GM08714 (cell line): ENCODE data around the gene RIMBP2.

ENCODE experiments used
- H3K4me3 ChIP-seq: fragments of 200-500 bp; sonication (Bioruptor generic); 2 replicates; pipeline ENCODE4 v1.5.1; 2014; ENCODE audit warnings: mild to moderate bottlenecking, low read length, inconsistent platforms
- ZNF274 ChIP-seq: IDR thresholded peaks from 2 replicates; pipeline ENCODE4 v1.6.1; 2012; ENCODE audit warnings: mild to moderate bottlenecking, low read depth, low read length

Gene RIMBP2

DNA sequence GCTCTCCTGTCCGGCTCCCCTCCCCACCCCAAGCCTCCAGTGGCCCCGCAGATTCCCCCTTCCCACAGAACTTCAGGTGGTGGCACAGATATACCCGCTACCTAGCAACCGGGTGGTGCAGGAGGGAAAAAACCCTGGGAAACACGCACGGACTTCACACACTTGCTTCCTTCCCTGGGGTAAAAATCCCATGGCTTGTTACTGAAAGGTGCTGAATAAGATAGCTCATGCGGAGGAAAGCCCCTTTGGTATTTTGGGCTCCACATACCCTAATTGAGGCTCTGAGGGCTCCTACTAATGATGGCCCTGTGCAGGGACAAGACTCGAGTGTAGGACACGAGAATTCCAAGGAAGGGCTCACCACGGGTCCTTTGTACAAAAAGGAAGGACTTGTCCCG is 869 bp upstream of the RIMBP2 start:
- no peak overlapping the region; the same call in 1 of the 2 replicates for H3K4me3 ChIP-seq
- TF ChIP-seq ZNF274: no peak

DNA sequence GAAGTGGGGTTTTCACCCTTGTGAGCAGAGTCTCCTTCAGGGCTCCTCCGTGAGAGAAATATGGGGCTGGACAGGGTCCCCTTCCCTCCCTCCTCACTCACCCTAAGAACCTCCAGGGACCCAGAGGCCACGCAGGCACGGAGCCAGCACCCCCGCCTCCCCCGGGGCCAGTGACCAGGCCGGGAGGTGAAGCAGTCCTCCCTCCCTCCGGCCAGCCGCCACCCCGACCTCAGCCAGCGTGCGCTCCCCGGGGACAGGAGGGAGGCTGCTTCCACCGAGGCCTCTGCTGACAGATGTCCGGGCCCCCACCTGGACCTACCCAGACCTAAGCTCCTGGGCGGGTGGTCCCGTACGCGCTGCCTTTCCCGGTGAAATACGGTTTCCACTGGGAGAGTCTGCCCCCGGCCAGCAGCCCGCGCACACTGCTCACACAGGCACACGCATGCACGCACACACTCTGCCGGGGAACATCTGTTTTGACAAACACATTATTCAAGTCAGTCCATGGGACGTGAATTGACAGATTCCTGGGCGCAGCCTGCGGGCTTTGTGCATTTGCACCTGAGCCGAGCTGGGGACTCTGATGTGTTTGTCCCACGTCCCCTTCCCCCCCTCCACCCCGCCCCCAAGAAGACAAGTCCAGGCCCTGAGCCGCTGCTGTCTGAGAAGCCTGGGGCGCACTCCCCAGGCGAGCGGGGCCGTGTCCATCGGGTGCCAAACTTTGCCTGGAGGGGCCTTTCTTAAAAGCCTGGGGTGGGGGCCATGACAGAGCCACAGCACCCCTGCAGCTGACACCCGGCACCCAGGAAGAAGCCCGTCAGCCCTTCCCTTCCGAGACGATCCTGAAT is 725 bp downstream of the RIMBP2 start:
- H3K4me3 ChIP-seq: peak overlapping the region; percentile 60; the same call in 1 of the 2 replicates
- no peak for TF ChIP-seq ZNF274

DNA sequence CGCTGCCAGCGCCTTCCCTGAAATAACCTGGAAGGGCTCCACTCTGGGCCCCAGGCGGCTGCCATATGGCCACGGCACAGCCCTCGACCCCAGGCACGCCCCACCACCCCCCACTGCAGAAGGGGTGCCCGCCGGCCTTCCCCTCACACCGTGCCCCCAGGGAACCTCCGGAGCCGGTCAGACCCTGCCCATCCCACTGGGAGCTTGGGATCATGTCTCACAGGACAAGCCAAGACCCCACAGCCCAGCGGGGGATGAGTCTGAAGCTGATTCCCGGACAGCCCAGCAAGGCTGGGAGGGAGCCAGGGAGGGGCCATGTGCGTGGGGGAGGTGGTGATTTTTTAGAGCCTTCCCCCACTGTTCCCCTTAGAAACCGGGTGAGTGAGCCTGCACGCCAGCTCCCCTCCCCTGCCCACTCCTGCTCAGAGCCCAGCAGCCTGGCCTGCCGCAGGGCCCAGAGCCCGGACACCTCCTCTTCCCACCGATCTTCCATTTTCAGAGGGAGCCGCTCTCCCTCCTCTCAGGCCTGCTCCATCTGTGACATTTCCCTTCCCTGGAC is 1.4 kb downstream of the RIMBP2 start:
- H3K4me3 ChIP-seq: peak overlapping the region; percentile 60; the same call in 1 of the 2 replicates
- no peak for TF ChIP-seq ZNF274

DNA sequence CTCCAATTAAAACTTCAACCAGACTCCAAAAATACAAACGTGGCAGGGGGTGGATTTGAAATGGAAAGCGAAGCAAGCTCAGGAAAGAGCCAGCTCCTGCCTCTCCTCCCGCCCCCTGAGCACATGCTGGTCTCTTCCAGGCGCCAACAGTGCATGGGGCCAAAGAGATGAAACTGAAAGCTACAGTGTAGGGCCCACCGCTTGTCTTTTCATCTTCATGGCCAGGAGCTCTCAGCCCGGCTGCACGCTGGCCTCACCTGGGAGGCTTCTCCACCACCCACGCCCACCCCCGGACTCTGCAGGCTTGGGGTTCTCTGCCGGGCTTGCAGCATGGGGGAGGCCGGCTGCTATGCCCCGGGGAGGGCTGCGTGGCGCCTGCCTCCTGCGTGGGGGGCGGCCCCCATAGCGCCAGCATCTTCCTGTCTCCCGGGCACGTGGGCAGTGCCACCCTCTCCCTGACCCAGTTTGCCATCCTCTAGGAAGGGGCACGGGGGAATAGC is 2.0 kb downstream of the RIMBP2 start:
- peak overlapping the region; percentile 28; the same call in 1 of the 2 replicates for H3K4me3 ChIP-seq
- TF ChIP-seq ZNF274: no peak

DNA sequence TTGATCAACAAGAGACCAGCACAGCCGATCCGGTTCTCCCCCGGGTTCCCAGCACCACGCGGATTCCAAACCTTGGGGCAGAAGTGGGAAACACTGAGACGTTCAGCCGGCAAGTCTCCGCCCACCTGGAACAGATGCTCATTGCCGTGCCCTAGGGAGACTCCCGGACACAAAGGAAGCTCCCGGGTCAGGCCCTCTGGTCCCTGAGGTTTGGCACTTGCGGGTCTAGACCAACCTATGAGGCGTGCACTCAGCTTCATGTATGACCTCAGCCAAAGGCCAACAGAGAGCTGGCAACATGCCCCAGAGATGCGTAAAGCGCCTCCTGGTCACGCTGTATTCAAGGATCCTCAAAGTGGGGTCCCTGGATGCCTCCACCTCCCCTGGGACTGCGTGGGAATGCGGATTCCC is 2.5 kb downstream of the RIMBP2 start:
- TF ChIP-seq ZNF274: no peak
- H3K4me3 ChIP-seq: peak overlapping the region; percentile 28; the same call in 1 of the 2 replicates

DNA sequence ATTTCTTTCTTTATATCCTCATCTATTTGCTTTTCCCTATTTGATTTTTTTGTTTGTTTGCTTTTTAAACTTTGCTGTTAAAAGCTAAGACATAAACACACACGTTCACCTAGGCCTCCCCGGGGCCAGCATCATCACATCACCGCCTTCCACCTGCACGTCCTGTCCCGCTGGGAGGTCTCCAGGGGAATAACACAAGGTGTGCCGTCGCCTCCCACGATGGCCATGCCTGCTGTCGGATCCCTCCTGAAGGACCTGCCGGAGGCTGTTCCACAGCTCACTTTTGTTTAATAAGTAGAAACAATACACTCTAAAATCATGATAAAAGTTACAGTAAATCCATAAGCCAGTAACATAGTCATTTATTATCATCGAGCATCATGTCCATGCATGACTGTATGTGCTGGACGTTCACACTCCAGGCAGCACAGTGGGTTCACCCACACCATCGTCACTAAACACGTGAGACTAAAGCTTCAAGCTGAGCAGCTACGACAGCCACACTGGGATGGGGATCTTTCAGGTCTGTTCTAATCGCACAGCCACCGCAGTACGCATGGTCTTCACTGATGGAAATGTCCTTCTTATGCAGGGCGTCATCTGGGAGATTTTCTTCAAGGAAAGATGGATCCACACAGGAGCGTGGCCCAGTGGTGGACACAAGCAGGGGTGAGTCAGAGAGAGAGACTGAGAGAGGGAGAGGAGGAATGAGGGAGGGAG is 3.6 kb downstream of the RIMBP2 start:
- H3K4me3 ChIP-seq: no peak overlapping the region
- TF ChIP-seq ZNF274: no peak

DNA sequence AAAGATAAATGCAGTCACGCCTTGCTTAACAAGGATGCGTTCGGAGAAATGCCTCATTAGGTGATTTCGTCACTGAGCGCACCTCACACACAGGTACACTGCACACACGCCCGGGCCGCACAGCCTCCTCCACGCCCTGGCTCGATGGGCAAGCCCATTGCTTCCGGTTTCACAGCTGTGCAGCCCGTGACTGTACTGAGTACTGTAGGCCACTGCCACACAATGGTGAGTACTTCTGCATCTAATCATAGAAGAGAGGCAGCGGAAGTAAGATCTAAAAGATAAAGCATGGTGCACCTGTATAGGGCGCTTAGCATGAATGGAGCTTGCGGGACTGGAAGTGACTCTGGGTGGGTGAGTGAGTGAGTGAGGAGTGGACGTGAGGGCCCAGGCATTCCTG is 4.3 kb downstream of the RIMBP2 start:
- H3K4me3 ChIP-seq: no peak overlapping the region
- TF ChIP-seq ZNF274: no peak

DNA sequence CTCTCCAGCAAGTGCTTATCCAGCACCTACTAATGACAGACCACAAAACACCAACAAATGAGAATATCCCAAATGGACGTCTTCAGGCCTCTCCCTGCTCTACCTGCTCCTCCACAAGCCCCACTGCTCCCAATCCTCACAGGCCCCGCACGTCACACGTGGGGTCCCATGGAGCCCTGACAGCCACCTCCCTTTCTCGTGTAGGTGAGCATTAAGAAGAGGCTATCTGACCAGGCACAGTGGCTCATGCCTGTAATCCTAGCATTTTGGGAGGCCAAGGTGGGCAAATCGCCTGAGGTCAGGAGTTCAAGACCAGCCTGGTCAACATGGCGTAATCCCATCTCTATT is 5.4 kb downstream of the RIMBP2 start:
- H3K4me3 ChIP-seq: no peak overlapping the region
- TF ChIP-seq ZNF274: no peak

DNA sequence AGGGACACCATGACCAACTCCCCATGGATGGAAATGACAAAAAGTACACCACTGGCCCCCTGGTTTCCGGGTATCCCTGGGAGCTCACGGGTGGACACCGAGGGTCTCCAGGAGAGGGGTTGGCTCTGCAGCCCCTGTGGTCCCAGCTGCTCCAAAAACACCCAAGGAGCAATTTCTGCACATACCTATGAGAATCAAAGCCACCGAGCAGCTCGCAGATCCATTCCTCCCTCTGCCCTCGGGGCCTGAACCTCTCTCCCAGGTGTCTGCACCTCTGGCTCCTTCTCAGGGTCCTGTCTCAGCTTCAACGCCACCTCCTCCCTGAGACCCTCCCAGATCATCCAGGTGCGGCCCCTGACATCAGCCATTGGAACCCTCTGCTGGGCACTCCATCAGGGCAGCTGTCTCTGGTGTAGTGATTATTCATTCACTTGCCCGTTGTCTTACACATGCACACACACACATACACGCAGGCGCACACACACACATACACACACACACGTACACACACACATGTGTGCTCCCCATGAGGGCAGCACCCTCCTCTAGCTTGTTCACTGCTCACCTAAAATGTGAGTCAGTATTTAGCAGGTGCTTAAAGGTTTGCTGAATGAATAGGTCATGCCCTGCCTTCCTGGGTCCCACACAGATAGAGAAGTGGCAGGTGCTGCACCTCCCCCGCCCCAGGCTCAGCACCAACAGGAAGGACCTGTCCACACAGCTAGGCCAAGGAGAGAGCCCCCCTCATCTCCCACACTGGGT is 5.9 kb downstream of the RIMBP2 start:
- TF ChIP-seq ZNF274: no peak

DNA sequence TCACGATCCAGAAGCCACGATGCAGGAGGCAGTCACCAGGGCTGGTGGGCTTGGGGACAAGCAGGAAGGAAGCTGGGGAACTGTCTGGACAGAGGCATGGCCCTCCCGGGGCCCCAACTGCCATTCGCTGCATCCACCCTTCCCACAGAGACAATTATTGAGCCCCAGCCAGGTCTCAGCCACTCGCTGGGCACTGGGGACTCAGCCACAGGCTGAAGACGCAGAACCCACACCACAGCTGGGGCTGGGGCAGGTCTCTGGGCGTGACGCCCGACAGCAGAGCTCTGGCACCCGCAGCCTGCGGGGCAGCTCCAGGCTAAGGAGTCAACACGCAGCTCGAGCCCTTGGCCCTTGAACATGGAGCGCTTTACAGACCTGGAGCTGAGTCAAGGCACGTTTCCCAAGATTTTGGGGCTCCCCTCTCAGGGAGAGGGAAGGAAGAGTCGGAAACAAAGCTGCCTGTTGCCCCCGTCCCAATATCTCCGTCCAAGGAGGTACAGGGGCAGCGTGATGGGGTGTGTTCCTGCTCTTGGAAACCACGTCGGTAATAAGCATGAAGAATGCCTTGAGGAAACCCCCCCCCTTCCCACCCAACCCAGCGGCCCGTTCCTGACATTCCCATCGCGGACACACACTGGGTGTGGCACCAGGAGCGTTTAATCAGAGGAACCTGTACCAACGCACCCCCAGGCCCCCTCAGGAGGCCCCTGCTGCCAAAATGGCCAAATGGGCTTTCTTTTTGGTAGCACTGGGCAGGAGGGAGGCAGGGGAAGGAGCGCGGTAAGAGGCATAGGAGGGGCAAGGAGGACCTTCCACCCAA is 6.7 kb downstream of the RIMBP2 start:
- no peak for TF ChIP-seq ZNF274
- no peak overlapping the region for H3K4me3 ChIP-seq

More for the DNA sequence above, 5.9 kb downstream of the RIMBP2 start:
- H3K4me3 ChIP-seq: no peak overlapping the region

DNA sequence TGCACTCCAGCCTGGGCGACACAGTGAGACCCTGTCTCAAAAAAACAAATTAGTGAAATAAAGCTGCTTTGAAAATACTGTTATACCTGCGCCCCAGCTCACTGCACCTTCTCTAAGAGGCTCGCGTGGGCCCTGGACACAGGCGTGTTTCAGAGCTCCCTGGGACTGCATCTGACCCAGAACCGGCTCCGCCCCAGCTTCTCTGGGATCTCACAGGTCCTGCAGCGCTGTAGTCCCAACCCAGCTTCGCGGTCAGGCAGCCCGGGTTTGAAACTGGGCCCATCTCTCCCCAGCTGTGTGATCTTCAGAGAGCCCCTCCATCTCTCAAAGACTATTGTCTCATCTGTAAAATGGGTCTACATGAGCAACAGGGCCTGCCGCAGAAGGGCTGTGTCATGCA is 7.5 kb downstream of the RIMBP2 start:
- no peak for TF ChIP-seq ZNF274
- no peak overlapping the region for H3K4me3 ChIP-seq

DNA sequence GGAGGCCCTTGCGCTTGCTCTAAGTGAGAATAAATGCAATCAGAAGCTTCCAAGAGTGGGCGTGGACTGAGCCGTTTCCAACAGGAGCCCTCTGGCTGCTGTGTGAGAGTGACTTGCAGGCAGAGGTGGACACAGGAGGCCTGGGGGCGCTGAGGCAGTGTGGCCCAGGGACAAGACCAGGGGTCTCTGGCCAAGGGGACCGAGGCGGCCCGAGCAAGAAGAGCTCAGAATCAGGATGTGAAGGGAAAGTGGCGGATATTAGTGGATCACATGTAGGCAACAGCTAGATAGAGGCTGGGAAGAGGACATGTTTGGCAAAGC is 8.6 kb downstream of the RIMBP2 start:
- TF ChIP-seq ZNF274: no peak
- H3K4me3 ChIP-seq: no peak overlapping the region

DNA sequence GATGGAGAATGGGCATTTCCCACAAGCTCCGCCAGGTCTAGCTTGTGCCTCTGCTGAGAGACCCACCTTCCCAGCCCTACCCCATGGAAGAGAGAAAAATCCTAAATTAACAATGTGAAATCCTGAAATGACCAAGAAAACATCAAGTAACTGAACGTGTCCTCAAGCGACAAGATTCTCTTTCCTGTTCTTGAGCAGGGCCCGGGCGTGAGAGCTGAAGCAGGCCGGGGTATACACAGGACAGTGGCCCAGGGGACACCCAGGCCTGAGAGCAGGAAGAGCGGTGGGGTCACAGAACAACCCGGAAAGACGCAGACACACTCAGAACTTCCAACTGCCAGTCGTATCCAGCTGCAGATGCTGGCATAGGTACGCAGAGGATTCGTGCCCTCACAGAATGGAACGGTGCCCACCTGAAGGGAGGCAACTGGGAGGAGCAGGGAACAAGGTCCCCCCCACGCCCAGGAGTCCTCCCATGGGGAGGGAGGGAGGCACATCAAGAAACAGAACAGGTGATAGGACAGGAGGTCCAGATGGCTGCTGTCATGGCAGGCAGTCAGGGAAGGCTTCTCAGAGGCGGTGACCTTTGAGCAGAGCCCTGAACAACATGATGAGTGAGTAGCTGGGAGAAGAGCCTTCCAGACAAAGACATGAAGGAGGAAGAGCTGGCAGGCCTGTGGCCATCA is 9.1 kb downstream of the RIMBP2 start:
- no peak for TF ChIP-seq ZNF274
- H3K4me3 ChIP-seq: no peak overlapping the region
